ENCODE results near the gene BLOC1S1.

DNA sequence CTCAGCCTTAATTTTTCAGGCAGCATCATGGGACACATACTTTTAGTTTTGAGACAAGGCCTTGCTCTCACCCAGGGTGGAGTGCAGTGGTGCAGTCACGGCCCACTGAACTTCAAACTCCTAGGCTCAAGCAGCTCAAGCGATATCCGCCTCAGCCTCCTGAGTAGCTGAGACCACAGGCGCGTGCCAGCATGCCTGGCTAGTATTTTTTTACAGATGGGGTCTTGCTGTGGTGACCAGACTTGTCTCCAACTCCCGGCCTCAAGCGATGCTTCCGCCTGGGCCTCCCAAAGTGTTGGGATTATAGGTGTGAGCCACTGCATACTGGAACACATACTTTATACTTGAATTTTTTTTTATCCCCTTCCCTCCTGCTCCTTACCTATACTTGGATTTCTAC lies 7.1 kb downstream of the BLOC1S1 start:
- no peak for TF ChIP-seq EZH2phosphoT487 (IDR thresholded peaks at IDR 0.05; ENCODE audit: borderline replicate concordance)
- no peak for TF ChIP-seq POLR2AphosphoS5 (IDR thresholded peaks at IDR 0.05; ENCODE audit: low read depth, low read length)
- TF ChIP-seq SRF (IDR thresholded peaks at IDR 0.05; ENCODE audit: low read depth), result no peak
